ENCODE results near the gene ZDHHC11.
"Not testable (repeated sequence)": the region's sequence is repeated elsewhere in the genome, so short reads cannot be mapped to it uniquely, and the experiment has no call there.

ZDHHC11 gene

DNA sequence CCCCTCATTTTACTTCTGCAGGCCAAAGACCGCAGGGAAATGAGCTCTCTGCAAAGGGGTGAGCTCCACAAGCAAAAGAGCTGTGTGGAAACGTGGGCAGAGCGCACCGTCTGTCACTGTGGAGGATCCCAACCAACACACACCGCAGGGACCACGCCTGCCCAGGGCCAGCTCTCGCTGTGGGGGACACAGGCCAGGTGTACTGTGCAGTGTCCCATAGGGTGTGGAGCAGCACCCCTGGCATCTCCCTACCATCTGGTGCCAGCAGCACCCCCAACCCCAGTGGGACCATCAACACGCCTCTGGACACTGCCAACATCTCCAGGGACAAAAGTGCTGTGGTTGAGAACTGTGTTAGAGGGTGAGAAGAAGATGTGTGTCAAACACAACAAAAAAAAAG is 27.9 kb upstream of the ZDHHC11 start:
- not testable (repeated sequence) for DNase-seq

DNA sequence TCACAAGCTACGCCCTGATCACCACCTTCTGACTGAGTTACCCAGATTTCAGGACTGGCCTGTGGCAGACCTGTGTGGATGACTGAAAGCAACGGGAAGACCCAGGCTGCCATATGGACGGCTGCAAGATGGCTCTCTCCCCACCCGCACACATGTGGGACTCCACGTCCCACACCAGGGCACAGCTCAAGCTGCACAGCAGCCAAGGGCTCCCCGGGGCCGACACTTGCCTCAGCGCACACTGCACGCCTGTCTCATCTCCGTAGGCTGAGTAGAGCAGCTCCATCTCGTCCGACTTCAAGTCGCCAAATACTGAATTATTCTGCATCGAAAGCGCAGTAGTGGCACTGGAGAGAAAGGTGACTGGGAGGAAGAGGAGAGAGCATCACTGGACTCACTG is 27.3 kb upstream of the ZDHHC11 start:
- no peak for DNase-seq

DNA sequence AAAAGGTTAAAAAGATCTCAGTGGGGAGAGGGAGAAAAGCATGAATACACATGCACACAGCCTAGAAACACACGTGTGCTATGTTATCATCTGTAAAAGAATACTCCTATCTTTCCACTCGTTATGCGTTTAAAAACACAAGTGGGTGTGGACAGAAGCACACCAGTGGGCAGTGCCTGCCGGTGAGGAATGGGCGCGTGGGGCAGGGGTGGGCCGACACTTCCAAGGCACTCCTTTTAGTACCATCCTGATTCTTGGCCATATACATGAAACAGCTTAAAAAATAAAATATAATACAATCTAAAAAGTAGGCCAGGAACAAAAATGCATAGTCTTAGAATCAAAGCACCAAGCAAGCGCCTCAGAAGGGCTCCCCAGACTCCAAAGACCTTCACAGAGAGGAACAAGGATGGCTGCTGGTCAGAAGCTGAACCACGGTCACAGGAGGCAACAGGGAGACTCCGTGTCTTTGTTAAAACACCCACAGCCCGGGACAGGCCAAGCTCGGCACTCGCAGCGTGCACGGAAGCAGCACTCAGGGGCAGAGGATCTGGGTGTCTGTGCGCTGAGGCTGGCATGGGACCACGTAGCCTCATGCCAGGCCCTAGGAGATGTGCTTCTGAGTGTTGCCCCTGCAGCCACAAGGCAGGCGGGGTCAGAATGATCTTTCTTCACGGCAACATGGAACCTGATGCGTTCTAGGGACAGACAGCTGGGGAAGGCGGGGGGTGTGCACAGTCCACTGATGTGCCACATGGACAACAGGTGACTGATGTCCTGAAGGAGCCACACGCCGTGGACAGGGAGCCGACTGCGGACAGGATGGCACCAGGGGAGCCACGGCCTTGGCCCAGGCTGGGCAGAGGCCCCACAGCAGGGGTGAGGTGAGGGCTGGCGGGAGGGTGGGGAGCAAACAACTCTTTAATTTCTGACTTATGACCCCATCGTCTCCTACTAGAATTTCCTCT is 25.9 kb upstream of the ZDHHC11 start:
- no peak for DNase-seq

DNA sequence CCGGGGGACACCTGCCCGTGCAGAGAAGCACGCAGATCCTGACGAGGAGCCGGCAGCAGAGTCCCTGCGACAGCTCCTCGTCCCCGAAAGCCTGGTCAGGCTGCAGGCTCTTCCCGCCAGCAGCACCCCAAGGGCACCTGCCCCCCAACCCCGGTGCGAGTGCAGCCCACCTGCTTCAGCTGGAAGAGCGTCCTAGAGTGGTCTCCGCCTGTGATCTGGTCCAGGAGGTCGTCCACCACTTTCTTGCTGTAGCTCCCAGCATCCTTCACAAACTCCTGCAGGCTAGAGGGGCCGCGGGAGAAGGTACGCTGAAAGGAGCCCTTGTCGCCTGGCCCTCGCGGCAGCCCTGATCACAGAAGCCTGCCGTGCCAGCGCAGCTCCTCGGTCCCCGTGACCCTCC is 25.1 kb upstream of the ZDHHC11 start:
- no peak for DNase-seq

DNA sequence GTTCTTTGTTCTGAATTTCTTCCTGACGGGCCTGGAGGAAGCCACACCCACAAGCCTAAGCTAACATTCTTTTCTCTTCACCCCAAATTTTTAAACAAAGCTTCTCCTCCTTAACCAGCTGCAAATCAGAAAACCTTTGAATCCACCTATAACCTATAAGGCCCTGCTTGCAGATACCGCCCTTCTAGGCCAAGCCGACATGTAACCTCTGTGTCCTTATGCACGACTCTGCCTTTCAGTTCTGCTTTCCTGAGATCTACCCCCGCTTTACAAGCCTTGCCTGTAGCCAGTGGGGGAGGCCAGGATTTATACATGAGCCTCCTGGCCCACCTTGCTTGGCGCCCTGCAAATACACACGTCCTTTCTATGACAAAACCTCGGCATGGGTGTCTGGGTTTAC is 22.5 kb upstream of the ZDHHC11 start:
- DNase-seq: no peak

DNA sequence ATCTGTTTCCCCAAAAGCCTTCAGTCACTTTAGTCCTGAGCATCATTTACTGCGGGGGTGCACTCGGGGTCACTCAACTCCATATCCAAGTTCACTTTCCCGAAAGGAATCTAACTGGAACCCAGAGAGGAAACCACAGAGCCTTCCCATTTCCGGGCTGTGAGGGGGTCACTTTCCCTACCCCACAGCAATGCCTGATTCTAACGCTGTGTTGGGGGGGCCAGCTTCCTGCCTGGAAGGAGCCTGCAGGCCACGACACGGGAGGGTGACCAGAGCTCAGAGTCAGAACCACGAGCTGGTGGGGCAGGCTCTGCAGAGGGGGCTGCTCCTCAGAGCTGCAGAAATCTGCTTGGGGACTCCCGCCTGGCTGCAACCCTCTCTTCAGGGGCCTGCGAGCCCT is 21.5 kb upstream of the ZDHHC11 start:
- DNase-seq: no peak

DNA sequence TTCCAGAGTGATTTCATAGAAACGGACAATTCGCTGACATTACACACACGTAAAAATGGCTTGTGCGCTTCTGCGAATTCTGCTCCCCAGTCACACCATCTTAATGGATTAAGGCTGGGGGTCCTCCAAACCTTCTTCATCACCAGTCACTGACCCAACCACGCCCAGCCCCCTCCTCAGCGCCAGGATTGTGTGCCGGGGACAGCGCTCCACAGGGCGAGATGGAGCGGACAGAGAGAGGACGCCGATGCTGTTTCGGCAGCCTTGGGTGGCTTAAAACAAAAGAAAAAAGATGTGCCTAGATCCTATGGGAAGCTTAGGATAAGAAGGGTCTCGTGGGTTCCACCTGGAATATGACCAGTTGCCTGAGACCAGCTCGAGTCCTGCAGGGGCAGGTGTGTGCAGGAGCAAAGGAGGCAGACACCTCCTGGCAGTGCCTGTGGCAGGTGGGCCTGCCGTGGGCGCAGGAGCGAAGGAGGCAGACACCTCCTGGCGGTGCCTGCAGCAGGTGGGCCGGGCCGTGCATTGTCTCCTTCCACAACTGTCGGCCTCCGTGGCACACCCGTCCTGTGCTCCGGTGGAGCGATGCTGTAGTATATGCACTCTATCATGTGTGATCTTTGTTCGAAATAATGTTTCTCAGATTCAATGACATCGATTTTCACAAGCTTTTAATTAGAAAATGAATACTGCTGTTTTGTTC is 21.0 kb upstream of the ZDHHC11 start:
- no peak for DNase-seq

DNA sequence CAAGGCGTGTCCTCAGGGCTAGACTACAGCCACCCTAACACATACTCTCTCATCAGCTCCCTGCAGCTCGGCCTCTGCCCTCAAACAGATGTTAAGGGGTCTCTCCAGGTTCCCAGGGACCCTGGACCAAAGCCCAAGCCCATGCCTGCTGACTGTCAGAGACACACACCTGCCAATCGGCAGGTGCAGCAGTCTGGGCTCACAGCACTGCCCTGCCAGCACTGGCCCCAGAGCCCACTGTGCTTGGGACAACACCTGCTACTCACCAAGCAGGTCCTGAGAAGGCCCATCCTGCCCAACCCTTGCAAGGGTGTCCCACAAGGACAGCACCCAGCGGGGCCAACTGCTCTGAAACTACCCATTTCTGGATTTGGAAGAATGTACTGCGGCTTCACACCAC is 20.2 kb upstream of the ZDHHC11 start:
- DNase-seq: no peak

DNA sequence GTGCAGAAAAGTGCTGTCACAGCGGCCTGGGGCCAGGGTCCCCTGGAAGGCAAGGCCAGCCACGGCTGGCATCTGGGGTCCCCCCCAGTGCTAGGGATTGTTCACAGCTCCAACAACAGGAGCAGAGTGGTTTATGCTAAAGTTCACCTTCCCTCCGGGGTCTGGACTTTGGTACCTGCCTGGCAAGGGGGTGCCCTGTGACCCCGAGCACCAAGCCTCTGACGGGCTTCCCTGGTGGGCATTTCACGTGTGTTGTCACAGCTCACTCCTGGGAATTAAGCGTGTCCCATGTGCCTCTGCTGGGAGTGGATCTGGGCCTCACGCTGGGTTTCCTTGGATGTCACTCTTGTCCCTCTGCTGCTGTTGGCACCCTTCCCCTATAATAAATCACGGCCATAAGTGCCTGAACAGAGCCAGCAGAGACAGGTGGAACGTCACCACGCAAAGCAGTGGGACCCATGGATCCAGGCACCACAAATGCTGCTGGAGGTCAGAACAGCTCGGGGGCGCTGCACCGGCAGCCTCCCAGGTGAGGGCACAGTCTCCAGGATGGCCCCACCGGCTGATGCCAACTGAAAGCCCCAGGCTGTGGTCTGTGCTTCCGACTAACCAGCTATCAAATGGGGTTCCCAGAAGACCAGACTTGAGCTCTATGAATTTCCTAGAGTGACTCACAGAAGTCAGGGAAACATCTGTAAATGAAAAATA is 17.8 kb upstream of the ZDHHC11 start:
- no peak for DNase-seq

DNA sequence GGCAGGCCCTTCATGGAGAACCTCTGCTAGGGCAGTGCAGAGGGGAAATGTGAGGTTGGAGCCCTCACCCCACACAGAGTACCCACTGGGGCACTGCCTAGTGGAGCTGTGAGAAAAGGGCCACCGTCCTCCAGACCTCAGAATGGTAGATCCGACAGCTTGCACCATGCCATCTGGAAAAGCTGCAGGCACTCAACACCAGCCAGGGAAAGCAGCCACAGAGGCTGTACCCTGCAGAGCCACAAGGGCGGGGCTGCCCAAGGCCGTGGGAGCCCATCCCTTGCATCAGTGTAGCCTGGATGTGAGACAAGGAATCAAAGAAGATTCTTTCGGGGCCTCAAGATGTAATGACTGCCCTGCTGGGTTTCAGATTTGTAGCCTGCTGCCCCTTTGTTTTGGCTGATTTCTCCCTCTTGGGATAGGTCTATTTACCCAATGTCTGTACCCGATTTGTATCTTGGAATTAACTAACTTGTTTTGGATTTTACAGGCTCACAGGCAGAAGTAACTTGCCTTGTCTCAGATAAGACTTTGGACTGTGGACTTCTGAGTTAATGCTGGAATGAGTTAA is 16.6 kb upstream of the ZDHHC11 start:
- no peak for DNase-seq

DNA sequence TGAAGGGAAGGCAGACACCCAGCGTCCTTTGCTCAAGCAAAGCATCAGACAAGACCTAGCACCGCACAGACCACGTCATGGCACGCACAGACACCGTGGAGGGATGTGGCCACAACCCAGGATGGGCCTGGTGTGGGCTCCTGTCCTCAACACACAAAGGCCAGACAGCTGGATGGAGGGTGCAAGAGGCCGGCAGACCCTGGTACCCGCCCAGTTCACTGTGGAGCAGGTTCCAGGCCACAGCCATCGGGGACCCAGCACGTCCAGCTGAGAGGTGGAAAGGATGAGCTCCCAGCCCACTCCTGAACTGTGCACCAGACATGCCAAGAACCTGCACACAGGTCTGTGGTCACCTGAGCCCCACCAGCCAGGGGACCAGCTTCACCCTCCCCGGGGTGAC is 15.0 kb upstream of the ZDHHC11 start:
- DNase-seq: no peak

DNA sequence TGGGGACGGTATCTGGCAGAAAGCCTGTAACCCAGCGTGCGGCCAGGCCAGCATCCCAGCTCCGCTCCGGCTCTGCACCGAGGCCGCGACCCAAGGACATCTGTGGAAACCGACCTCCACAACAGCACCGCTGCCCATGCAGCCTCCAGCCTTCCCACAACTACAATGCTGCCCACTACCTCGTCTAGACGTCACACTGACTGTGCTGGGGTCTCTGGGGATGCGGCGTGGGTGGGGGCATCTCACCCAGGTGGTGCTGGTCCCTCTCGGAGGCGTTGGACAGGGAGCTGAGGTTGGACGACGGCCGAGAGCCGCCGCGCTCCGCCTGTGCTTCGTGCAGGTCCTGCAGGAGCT is 14.4 kb upstream of the ZDHHC11 start:
- no peak for DNase-seq

DNA sequence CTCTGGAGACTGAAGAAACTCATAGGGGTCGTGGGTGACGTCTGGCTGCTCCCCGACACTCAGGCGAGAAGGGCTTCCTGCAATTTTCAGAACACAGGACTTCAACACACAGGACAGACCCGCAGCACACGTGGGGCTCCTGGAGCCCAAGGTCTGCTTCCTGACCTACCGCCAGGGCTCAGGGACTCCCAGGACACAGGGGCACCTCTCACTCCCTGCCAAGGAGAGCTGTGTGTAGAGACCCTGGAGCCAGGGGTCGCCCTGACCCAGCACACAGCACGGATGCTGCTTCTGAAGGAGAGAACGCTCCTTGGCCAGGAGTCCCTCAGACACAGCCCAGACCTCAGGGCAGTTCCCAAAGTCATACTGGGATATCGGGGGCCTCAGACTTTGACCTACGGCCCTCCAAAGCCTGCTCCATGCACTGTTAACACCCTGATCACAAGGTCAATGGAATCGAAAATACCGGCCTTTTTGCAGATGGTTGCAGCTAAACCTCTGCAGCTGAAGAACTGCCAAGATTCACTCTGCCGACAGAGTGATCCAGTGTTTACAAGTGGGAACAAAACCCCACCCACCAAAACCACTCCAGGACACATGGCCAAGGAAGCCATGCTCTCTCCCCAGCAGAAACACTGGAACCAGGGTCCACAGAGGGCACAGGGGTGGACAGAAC is 13.8 kb upstream of the ZDHHC11 start:
- DNase-seq: no peak

DNA sequence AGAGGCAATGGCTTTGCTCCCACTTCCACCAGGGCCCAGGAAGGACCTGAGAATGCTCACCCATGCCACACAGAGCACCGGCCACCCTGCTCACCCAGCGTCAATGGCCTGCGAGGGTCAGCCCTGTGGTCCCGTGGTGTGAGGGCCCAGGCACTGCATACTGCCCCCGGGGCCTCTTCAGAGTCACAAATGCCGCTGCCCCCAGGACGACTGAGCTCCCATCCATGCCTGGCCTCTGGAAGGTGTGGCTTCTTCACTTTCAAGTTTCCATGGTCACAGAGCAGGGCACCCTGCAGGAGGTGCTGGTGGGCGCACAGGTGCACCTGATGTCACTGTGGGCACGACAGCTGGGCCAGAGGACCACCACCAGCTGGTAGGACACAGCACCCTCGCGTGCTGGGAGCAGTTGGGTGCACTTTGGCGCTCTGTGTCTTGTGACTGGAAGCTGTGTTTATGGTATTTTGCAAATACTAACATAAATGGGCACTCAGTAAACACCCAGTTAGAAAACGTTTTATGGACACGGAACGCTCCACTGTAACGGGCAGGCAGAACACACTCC is 12.5 kb upstream of the ZDHHC11 start:
- DNase-seq: no peak

DNA sequence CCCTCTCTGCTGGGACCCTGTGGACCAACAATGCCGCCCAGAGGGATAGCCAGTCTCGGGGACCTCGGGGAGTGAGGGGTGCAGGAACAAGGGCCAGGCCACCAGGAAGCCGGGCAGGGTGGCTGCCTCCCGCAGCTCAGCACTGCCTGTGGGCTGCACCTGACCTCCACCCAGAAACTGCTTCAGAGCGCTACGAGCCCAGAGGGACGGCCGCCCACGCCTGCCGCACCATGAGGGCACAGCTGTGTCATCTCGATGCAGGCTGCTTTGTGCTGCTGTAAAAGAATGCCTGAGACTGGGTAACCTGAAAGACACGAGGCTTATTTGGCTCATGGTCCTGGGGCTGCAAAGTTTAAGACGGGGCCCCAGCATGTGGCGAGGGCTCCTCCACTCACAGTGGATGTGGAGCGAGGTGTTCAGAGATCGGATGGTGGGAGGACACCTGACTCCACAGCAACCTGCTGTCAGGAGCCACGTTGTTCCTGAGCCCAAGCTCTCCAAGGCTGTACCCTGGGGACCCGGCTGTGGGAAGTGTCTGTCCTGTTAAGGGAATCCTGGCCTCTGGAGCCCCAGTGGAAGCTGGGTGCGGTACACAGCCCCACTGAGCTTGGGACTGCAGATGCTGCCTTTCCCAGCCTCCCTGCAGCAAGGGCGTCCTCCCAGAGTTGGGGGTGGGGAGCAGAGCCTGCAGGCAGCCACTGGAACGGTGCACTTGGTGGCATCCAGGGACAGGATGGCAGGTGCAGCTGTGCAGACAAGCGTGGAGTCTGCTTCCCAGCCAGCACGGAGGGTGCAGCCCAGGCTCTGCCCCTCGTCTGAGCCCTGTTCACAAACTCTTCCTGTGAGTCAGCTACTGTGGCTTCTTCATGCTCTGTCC is 11.8 kb upstream of the ZDHHC11 start:
- no peak for DNase-seq

DNA sequence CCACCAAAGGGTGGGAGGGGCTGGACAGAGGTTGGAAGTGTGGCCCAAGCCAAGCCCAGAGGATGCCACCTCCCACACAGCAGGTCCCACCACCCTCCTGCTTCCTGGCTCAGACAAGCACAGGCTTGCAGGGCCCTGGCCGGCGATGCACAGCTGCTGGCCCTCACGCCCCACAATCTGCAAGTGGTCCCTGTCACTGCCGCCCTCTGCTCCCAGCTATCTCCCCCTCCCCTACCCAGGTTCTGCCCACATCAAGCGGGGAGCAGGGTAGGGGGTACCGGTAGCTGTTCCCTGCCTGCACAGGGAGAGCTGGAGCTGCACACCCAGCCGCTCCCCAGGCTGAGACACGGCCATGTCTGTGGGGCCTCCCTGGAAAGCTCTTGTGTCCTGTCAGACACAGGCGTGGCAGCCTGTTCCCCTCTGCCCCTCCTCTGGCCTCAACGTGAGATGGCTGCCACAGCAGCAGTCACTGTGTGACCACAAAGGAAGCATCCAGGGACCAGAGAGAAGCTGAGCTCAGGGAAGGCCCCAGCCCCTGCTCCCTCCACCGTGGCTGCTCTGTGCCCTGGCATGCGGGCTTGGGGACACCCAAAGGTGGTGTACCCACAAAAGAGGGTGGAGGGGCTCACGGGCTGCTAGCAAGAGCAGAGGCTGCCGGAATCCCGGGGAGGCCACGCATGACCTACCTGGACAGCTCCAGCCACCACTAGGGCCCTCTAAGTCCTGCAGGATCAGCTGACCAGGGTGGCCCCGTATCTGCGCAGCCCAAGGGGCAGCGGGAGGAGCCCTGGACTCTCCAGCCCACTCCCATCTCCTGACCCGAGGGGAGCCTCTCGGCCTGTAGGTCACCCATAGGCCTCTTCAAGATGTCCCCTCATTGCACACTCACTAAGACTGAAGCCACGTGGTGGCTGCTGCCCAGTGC is 10.9 kb upstream of the ZDHHC11 start:
- DNase-seq: no peak

DNA sequence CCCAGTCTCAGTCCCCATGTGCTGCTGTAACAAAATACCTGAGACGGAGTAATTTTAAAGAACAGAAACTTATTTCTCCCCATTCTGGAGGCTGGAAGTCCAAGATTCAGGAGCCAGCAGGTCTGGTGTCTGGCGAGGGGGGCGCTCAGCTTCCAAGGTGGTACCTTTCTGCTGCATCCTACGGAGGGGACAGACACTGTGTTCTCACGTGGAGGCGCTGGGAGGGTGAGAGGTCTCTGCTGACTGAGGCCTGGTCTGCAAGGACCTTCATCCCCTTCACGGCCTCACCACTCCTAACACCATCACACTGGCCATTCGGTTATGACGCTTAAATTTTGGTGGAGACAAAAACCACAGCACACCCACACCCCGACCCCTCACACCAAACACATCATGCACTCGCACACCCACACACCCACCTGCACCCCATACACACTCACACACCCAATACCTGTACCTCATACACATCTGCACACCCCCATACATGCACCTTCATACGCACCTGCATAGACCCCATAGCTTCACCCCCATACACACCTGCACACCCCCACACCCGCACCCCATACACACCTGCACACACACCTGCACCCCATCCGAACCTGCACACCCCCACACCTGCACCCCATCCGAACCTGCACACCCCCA is 9.8 kb upstream of the ZDHHC11 start:
- DNase-seq: no peak

DNA sequence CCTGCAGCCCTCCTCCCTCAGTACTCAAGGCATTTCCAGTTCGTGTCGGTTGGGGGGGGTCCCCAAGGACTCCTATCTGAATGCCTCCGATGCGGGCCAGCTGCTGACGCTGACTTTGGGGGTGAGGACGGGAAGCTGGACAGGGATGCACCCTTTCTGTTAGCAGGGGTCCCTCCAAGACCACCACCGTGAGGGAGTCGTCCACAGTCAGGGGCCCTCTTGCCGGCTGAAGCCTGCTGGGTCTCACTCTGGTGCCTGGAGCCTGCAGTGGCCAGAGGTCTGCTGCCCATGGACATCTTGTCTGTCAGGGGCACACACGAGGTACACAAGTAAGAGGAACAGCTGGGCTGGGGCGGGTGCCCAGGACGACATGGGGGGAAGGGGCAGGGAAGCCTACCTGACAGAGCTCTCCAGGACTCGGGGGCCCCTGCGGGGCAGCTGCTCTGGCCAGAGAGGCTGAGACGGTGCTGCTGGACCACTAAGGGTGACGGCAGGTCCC is 9.1 kb upstream of the ZDHHC11 start:
- DNase-seq: no peak

DNA sequence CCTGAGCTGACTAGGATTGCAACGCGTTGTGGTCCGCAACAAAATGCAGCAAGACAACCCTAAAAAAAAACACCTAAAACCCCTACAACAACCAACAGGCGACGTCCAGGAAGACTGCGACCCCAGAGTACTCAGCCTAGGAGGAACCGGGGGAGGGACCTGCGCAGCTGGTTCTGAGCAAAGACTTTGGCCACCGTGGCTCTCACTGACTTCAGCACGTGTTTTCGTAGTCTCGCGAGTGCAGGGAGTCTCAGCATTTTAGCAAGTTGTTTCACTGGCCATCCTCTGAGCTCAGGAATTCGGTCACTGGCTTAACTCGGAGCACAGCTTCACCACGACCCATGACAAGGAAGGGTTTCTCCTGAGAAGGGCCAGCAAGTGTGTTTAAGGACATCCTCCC is 8.6 kb upstream of the ZDHHC11 start:
- no peak for DNase-seq

DNA sequence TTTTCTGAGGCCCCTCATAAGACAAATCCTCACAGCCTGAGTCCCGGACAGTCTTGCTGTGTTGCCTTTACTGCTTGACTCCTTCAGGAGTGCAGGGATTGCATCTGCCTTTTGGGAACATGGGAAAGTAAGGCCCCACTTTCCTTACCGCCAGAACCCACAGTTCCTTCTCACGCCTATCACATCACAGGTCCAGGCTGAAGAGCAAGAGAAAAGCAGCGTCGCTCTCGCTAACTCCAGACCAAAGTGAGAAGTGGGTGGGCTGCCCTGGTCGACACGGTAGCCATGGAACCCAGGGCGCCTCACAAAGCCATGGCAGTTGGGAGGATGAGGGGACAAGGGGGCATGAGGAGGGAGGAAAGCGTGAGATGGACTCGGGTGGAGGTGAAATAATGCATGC is 7.9 kb upstream of the ZDHHC11 start:
- no peak for DNase-seq

Measured in stimulated activated CD4-positive, alpha-beta T cell treated with anti-CD3 and anti-CD28 coated beads, Interleukin-2, amount 100 ng/mL, for 48 hours (primary cell).